ENCODE data around the gene TFDP2. TPM values are rescaled to one million over a fixed set of nuclear protein-coding genes. Genes with fewer than 3 reads are reported as not detected.

The TFDP2 gene
- total and polyA plus RNA-seq, 9 of the 15 experiments (the other 6 are each of a cell fraction or from before 2014, with no cell fraction given), result 95.6 to 179 (median 126) TPM

DNA sequence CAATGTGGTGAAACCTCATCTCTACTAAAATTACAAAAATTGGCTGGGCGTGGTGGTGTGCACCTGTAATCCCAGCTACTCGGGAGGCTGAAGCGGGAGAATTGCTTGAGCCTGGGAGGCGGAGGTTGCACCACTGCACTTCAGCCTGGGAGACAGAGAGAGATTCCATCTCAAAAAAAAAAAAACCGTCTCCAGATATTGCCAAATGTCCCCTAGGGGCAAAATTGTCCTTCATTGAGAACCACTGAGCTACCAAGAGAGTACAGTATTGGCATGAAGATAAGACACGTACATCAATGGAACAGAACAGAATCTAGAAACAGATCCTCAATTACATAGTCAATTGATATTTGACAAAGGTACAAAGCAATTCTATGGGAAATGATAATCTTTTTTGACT lies 98.0 kb downstream of the TFDP2 start:
- H3K27ac ChIP-seq (ENCODE audit: extremely low read depth, low read depth, low read length), result no peak overlapping the region
- H2AFZ ChIP-seq (ENCODE audit: low read depth, low read length), result no peak overlapping the region
- no peak for FAIRE-seq
- TF ChIP-seq, protein P1, sequence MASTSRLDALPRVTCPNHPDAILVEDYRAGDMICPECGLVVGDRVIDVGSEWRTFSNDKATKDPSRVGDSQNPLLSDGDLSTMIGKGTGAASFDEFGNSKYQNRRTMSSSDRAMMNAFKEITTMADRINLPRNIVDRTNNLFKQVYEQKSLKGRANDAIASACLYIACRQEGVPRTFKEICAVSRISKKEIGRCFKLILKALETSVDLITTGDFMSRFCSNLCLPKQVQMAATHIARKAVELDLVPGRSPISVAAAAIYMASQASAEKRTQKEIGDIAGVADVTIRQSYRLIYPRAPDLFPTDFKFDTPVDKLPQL (IDR thresholded peaks at IDR 0.05; ENCODE audit: extremely low read depth, insufficient read length), result no peak
- TF ChIP-seq ZNF311 (CRISPR knock-in tag; IDR thresholded peaks at IDR 0.05) (no peak), SREBF1 (IDR thresholded peaks at IDR 0.05; ENCODE audit: borderline replicate concordance, low read depth, low read length) (no peak), GTF2F1 (IDR thresholded peaks at IDR 0.05; ENCODE audit: low read depth, low read length) (no peak), CAMTA2 (CRISPR knock-in tag; conservative IDR thresholded peaks at IDR 0.05) (no peak), MECOM (CRISPR knock-in tag; IDR thresholded peaks at IDR 0.05) (no peak), EP300 (IDR thresholded peaks at IDR 0.05; ENCODE audit: low read length) (no peak), PURB (CRISPR knock-in tag; IDR thresholded peaks at IDR 0.05; ENCODE audit: low read depth) (no peak), ZNF165 (CRISPR knock-in tag; IDR thresholded peaks at IDR 0.05; ENCODE audit: borderline replicate concordance) (no peak)
- no peaks in the 10 kb centered on the region for H4K20me1 ChIP-seq (replicated peaks; ENCODE audit: control insufficient read depth, insufficient read depth, low read length)
- H3K4me3 ChIP-seq, result no peak overlapping the region
- ChIA-PET POLR2A (no interaction called here), CTCF (ENCODE audit: low intra/inter-chr PET ratio) (no interaction called here)
- H3K9ac ChIP-seq (ENCODE audit: insufficient read depth in 1 of 2, low read depth in 2 of 2, low read length in 2 of 2), result no peak overlapping the region
- no peaks in the 10 kb centered on the region for H3K9me1 ChIP-seq (ENCODE audit: control insufficient read depth, insufficient read depth, low read length)
- no peaks in the 10 kb centered on the region for H3K79me2 ChIP-seq (ENCODE audit: control insufficient read depth, insufficient read depth, low read length)
- in situ Hi-C loops (cut with MboI), result no loop called here
- peaks cover 17 to 18% of the 10 kb centered on the region in 2 experiments; a peak in 4 of 5 replicates for H3K4me1 ChIP-seq (replicated peaks in 1 of 2; ENCODE audit: control insufficient read depth in 2 of 2, insufficient read depth in 2 of 2, low read length in 2 of 2)
- 92% methylated on average over 5 of the region's 6 CpGs for WGBS (ENCODE audit: insufficient coverage, low coverage, missing lambda C conversion rate)
- no peak overlapping the region for H3K4me2 ChIP-seq (ENCODE audit: insufficient read depth, low read length)
- DNase-seq (ENCODE audit: extremely low read depth in 1 of 4, low spot score in 3 of 4), result no peak
- BruUV-seq (replicated peaks), result no TSS peak
- ATAC-seq, result no peak
- intact Hi-C loops (cut with micrococcal nuclease), result no loop called here
- H3K36me3 ChIP-seq (ENCODE audit: control insufficient read depth, insufficient read depth, low read length), result no peaks in the 10 kb centered on the region
- H3K27me3 ChIP-seq (ENCODE audit: control insufficient read depth in 2 of 2, insufficient read depth in 2 of 2, low read length in 2 of 2), result no peaks in the 10 kb centered on the region
- no peaks in the 10 kb centered on the region for H3K9me3 ChIP-seq (replicated peaks; ENCODE audit: control insufficient read depth, insufficient read depth, low read depth, low read length)

Data from K562 (cell line).